NCI-H2196 (cell line): Measurements from ENCODE around the gene RPS15.

Source experiments
- DNase-seq: peaks from one replicate; lab custom pipeline; 2025; ENCODE audit not compliant: unreplicated experiment; lab: John Stamatoyannopoulos, UW

Gene RPS15

GRCh38 chr19:1450735-1451731 is 12.8 kb downstream of the RPS15 start:
- DNase-seq = no peak

GRCh38 chr19:1451916-1452801 is 14.0 kb downstream of the RPS15 start:
- DNase-seq = no peak

- no peak for DNase-seq
Observed at GRCh38 chr19:1452802-1453524, 14.8 kb downstream of the RPS15 start.

- DNase-seq = peak; percentile 63
Observed at GRCh38 chr19:1453525-1454364, 15.5 kb downstream of the RPS15 start.

GRCh38 chr19:1455002-1455335 is 16.8 kb downstream of the RPS15 start:
- DNase-seq = peak; percentile 70

DNA sequence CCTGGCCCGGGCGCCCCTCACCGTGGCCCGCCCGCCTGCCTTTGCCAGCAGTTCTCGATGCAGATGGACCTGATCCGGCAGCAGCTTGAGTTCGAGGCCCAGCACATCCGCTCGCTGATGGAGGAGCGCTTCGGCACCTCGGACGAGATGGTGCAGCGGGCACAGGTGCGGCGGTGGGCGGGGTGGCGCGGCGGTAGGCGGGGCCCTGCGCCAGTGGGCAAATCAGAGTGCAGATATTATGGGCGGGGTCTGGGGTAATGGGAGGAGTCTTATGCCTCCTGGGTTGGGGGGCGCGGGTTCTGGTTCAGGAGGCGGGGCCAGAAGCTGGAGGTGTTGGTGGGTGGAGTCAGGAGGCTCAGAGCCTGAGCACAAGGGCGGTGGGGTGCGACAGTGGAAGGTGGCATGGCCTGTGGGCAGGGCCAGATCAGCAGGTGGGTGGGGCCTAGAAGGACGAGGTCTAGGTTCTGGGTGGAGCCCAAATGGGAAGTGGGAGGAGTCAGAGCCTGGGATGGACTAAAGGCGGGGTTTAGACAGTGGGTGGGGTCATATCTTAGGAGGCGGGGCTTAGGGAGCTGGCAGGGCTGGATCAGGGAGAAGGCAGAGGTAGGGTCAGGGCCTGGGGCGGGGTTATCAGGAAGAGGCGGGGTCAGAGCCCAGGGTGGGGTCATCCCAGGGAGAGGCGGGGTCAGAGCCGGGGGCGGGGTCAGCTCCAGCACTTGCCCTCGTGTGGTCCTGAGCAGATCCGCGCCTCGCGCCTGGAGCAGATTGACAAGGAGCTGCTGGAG is 17.3 kb downstream of the RPS15 start:
- peak; percentile 98 for DNase-seq

DNA sequence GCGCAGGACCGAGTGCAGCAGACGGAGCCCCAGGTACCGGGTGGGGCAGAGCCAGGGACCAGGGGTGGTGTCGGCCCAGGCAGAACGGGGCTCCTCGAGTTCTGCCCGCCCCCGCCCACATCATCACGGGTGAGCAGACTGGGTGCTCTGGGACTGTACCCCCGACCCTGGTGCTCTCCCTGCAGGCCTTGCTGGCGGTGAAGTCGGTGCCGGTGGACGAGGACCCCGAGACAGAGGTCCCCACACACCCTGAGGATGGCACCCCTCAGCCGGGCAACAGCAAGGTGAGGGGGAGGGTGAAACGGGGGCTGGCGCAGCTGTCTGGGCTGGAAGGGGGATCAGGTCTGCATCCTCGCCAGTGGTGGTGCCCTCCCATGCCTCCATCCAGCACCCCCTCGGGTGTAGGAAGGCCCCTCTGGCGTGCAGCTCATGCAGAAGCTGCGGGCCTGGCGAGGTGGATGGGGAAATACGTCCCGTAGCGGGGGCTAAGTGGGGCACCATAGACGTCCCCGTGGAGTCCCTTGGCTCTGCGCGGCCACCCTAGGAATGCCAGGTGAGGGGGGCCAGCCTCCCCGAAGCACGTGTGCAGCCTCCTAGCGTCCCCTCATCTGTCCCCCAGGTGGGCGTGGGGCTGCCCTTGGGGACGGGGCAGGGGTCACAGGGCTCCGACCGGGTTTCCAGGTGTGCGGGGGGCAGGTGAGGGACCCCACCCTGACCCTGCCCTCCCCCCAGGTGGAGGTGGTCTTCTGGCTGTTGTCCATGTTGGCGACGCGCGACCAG is 18.1 kb downstream of the RPS15 start:
- DNase-seq = no peak

DNA sequence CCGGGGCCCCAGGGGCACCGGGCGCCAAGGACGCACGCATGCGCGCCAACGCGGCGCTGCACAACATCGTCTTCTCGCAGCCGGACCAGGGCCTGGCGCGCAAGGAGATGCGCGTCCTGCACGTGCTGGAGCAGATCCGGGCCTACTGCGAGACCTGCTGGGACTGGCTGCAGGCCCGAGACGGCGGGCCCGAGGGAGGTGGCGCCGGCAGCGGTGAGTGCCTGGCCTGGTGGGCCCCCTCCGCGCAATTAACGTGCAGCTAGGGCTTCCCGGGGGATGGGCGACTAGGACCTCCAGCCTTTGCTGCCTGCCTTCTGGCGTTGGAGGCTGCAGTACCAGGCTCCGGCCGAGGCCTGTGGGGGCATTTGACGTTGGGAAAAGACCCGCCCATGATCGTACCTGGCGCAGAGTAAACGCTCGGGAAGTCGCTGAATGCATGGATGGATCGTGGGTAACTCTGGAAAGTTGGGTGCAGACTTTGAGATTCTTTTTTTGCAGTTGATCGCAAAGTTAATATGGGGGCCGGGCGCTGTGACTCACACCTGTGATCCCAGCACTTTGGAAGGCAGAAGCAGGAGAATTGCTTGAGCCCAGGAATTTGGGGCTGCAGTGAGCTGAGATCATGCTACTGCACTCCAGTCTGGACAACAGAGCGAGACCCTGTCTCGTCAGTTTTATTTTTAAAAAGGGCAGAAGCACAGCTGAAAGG is 19.0 kb downstream of the RPS15 start:
- no peak for DNase-seq

- DNase-seq = no peak
Observed at GRCh38 chr19:1457892-1458291, 19.7 kb downstream of the RPS15 start.

DNA sequence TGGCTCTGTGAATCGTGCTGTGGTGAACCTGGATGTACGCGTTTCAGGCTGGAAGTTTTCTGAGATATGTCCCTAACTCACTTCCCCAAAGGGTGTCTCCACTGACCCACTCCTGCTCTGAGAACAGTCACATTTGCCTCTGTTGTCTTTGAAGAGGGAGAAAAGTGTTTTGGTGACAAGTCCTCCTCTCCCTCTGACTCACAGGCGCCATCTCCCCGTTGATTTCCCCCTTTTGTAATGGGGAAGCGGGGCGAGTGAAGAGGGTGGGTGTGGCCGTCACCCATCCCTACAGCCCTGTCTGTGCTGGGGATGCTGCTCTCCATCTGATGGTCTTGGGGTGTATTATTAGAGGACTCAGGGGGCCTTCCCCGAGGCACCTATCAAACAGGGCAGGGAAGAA is 21.3 kb downstream of the RPS15 start:
- DNase-seq = no peak

- no peak for DNase-seq
Observed at GRCh38 chr19:1460033-1460995, 22.1 kb downstream of the RPS15 start.

DNA sequence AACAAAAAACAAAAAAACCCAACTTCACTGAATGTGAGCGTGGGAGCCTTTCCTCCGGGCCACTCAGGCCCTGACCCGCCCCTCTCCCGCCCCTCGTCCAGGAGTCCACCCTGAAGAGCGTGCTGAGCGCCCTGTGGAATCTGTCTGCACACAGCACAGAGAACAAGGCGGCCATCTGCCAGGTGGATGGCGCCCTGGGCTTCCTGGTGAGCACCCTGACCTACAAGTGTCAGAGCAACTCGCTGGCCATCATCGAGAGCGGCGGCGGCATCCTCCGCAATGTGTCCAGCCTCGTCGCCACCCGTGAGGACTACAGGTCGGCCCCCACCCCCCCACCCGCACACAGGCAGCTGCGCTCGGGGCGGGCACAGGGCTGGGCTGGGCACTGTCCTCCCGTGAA is 23.7 kb downstream of the RPS15 start:
- no peak for DNase-seq

- DNase-seq = no peak
Observed at GRCh38 chr19:1465191-1466016, 27.2 kb downstream of the RPS15 start.

- DNase-seq = no peak
Observed at GRCh38 chr19:1466018-1466460, 27.8 kb downstream of the RPS15 start.

DNA sequence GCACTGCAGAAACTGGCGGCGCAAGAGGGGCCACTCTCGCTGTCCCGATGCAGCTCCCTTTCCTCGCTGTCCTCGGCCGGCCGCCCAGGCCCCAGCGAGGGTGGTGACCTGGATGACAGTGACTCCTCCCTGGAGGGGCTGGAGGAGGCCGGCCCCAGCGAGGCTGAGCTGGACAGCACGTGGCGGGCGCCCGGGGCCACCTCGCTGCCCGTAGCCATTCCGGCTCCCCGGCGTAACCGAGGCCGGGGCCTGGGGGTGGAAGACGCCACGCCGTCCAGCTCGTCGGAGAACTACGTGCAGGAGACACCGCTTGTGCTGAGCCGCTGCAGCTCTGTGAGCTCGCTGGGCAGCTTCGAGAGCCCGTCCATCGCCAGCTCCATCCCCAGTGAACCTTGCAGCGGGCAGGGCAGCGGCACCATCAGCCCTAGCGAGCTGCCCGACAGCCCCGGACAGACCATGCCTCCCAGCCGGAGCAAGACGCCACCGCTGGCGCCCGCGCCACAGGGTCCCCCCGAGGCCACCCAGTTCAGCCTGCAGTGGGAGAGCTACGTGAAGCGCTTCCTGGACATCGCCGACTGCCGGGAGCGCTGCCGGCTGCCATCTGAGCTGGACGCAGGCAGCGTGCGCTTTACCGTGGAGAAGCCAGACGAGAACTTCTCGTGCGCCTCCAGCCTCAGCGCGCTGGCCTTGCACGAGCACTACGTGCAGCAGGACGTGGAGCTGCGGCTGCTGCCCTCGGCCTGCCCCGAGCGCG is 28.4 kb downstream of the RPS15 start:
- DNase-seq = no peak

DNA sequence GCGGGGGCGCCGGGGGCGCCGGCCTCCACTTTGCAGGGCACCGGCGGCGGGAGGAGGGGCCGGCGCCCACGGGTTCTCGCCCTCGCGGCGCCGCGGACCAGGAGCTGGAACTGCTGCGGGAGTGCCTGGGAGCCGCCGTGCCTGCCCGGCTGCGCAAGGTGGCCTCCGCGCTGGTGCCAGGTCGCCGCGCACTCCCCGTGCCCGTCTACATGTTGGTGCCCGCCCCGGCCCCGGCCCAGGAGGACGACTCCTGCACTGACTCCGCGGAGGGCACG is 29.0 kb downstream of the RPS15 start:
- DNase-seq = no peak
